SU-DHL-6 (cell line): ENCODE measurements around the gene RGS8.

ENCODE experiments used
- CTCF ChIP-seq: fragments of 200-600 bp; sonication (generic); IDR thresholded peaks from one replicate; pipeline ENCODE4 v1.5.1; 2017; ENCODE audit warnings: antibody characterized with exemption, mild to moderate bottlenecking, low read length, moderate library complexity; ENCODE audit not compliant: insufficient read depth, poor library complexity, severe bottlenecking
- EZH2phosphoT487 ChIP-seq: fragments of 200-600 bp; sonication (generic), shearing (Covaris generic); conservative IDR thresholded peaks from 2 replicates; pipeline ENCODE4 v1.6.1; 2018; ENCODE audit warnings: mild to moderate bottlenecking, antibody characterized with exemption, low read length, moderate library complexity, mixed read lengths

DNA sequence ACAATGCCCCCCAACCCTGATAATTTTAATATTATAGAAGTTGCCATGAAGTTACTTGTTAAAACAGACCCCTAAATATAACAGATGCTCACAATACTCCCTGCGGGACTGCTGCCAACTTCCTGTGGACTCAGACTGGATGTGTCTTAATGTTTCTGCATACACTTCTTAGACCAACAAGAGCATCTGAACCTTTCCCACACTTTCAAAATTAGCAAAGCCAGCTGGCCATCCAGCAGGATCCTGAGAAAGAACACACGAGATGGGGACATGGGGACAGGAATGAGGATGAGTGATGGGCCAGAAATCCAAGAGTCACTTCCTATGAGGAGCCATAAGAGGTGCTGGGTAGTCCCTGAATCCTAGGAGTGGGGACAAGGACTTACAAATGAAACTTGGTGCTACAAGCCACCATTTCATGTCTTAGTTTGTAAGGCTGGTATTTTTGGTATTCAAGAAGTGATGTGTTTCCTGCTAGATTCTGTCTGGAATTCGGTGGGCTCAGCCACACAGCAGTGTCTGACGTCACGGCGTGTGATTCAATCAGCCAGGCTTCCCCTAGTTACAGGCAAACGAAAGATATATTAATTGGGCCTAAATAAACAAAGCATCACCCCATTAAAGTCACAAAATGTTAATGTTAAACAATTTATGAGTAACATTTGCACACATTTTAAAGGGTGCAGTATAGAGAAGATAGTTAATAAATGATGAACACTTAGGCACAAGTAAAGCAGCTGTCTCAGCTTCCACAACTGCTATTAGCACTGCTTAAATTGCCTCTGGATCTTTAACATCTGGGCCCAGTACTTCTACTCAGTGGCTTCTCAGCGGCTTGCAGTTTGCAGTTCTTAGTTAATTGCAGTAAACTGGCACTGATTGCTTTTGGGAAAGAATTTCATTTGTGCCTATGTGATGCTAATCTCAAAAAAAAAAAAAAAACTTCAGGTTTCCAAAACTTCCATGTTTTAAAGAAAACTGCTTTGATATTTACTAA, 41.2 kb upstream of the RGS8 start:
- TF ChIP-seq CTCF: no peak
- TF ChIP-seq EZH2phosphoT487: no peak
